AG10803 (cell line): ENCODE measurements around the gene HOXB3.

Experiments used
- DNase-seq: peaks from one replicate; pipeline ENCODE4 v3.0.0; 2010; ENCODE audit warnings: low read depth
- H3K4me3 ChIP-seq: 2 replicates; pipeline ENCODE4 v1.5.1; 2011; ENCODE audit warnings: mild to moderate bottlenecking, low read length, control low read depth
- CTCF ChIP-seq: conservative IDR thresholded peaks from 2 replicates; pipeline ENCODE4 v1.5.1; 2011; ENCODE audit warnings: mild to moderate bottlenecking, low read length, control low read depth, inconsistent platforms

The HOXB3 gene

GRCh38 chr17:48623583-48623982 lies 33.5 kb upstream of the HOXB3 start:
- no peak overlapping the region for H3K4me3 ChIP-seq
- no peak for DNase-seq
- no peak for TF ChIP-seq CTCF

GRCh38 chr17:48622857-48623256 lies 32.8 kb upstream of the HOXB3 start:
- H3K4me3 ChIP-seq = no peak overlapping the region
- TF ChIP-seq CTCF = no peak
- DNase-seq = no peak

- no peak for DNase-seq
- no peak overlapping the region for H3K4me3 ChIP-seq
- TF ChIP-seq CTCF = no peak
Observed at GRCh38 chr17:48621410-48622392, 31.7 kb upstream of the HOXB3 start.

- no peak overlapping the region for H3K4me3 ChIP-seq
- no peak for DNase-seq
- TF ChIP-seq CTCF = no peak
Observed at GRCh38 chr17:48620461-48621139, 30.6 kb upstream of the HOXB3 start.

GRCh38 chr17:48619826-48620449 lies 29.9 kb upstream of the HOXB3 start:
- TF ChIP-seq CTCF = no peak
- no peak for DNase-seq
- no peak overlapping the region for H3K4me3 ChIP-seq

GRCh38 chr17:48618256-48618896 lies 28.3 kb upstream of the HOXB3 start:
- peak; percentile 78 for DNase-seq
- H3K4me3 ChIP-seq = peak overlapping the region; percentile 46; the same call in 1 of the 2 replicates
- TF ChIP-seq CTCF = peak; percentile 83
